Inflammatory macrophage (primary cell): Measurements from ENCODE around the gene SGTB.

Source experiments
- DNase-seq, 2 donors: peaks; one replicate each; pipeline ENCODE4 v3.0.0-alpha.2; 2020 to 2022

The SGTB gene

DNA sequence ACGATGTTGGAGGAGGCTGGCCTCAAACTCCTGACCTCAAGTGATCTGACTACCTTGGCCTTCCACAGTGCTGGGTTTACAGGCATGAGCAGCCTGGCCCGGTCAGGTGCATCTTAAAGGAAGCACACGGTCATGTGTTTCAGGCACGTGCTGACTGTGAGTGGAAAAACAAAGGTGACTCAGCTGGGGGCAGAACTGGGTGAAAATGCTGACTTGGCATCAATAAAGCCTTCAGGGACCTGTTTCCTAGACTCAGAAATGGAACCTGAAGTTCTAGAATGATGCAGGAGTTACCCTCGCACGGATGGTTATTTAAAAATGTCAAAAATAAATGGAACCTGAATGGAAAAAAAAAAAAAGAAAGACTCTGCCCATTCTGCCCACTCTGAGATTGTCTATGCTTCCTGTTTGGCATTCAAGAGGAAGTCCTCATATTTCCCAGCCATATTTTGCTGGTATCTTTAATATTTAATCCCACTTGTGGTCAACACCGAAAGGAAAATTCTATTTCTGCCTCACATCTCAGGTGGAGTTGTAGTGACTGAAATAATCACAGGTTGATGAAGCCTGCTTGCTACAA is 12.4 kb upstream of the SGTB start:
- DNase-seq: peak; percentile 32 to 35

DNA sequence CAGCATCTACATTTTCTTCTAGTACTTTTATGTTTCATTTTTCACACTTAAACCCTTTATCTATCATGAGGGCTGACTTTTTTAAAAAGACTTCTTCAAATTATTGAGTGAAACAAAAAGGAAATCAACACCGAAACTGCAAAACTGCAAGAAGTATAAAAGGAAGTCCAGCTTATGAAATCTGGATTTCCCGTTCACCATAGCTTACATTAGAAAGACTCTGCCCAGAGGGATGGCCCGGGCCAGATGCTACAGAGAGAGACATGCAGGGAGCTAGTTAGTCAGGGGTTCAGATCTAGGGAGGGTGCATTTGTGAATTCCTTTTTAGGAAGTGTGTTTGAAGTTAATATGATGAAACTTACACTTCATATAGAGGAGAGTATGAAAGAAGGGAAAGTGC is 10.1 kb upstream of the SGTB start:
- DNase-seq: peak; percentile 73 to 85

DNA sequence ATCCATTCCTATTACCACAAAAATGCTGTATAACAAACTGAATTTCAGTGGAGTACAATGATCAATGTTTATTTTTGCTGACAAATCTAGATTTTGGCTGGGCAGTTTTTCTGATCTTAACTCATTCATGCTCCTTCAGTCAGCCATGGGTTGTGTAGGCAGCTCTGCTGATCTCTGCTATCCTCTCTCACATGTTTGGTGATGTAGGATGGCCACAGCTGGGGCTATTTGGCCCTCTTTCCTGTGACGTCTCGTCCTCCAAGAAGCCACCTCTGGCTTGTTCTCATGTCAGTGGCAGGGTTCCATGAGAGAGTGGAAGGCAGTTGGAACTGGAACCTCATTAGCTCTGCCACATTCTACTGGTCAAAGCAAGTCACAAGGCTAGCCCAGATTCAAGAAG is 9.0 kb upstream of the SGTB start:
- DNase-seq: no peak

GRCh38 chr5:65728218-65728617 is 6.3 kb upstream of the SGTB start:
- no peak for DNase-seq

DNA sequence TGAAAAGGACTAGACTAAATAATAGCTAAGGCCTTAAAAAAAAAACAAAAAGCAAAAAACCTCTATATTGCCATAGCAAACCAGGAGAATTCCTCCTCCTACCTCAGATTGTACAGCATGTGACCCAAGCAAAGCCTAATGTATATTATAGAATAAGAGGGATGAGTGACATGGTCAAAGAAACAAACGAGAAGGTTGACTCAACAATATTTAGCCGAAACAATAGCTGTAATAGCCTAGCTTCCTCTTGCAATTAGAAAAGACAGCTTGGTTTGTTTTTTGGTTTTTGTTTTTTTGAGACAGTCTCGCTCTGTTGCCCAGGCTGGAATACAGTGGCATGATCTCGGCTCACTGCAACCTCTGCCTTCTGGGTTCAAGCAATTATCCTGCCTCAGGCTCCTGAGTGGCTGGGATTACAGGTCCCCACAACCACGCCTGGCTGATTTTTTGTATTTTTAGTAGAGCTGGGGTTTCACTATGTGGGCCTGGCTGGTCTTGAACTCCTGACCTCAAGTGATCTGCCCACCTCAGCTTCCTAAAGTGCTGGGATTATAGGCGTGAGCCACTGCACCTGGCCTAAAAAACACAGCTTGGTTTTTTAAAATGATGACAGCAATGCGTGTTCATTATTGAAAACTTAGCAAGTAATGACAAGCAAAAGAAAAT is 5.7 kb upstream of the SGTB start:
- peak in 1 of 2 donors; percentile 6 for DNase-seq

DNA sequence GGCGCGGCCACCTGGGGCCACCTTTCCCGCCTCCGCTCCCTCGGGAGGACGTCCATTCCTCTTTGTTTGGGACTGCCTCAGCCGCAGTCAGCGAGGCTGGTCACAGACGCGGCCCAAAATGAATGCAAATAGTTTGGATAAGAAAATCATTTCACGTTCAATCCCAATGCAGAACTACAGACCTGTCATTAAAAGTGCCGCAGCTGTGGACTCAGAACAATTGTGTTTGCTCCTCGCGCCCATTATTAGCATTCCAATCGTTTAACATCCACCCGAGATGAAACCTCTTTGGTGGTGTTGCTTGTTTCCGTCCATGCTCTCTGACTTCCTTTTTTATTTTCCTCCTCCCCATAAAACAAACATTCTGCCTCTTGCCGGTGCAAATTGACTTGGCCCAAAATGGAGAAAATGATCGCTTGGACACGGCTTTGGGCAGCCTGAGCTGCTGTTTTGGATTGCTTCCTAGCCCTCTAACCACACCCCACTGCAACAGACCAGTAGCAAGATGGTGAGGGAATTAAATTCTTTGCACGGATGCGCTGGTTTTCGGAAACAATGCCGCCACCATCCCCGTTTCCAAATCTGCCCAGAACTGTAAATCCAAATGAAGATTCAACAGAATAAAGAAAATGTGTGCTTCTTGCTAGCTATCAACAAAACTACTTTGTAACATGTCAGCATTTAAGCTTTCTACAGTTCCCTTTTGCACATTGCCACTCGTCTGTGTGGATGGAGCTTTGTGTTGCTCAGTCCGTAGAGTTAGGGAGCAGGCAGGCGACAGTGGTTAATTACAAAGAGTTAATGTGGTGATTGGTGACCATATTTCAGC is 880 bp upstream of the SGTB start:
- peak; percentile 46 to 54 for DNase-seq

DNA sequence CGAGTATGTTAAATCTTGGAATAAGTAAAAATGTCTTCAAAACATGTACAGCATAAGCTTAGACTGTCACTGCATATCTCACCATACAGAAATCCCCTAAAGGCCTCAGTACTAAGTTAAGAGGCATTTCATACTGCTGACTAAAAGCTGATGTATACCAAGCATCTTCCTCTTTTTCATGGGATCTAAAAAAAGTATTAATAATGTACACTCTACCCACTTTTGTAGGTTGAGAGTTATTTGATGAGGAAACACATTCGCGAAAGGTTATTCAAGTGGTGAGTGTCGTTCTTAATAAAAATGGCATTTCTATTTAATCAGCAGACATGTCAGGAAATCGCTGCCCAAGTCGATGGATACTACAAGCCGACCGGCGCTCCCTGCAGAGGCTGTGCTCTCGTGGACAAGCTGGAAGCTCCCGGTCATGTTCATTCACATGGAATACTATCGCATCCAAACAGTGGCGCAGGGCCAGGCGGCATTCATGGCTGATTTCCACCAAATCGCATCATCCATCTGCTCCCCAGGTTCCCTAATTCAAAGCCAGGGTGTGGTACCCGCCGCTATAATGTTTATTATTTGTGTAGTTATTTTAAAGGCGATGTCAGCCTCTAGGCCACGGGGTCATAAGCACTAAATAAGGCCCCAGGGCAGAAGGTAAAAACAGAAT is 724 bp downstream of the SGTB start:
- peak; percentile 42 to 46 for DNase-seq

DNA sequence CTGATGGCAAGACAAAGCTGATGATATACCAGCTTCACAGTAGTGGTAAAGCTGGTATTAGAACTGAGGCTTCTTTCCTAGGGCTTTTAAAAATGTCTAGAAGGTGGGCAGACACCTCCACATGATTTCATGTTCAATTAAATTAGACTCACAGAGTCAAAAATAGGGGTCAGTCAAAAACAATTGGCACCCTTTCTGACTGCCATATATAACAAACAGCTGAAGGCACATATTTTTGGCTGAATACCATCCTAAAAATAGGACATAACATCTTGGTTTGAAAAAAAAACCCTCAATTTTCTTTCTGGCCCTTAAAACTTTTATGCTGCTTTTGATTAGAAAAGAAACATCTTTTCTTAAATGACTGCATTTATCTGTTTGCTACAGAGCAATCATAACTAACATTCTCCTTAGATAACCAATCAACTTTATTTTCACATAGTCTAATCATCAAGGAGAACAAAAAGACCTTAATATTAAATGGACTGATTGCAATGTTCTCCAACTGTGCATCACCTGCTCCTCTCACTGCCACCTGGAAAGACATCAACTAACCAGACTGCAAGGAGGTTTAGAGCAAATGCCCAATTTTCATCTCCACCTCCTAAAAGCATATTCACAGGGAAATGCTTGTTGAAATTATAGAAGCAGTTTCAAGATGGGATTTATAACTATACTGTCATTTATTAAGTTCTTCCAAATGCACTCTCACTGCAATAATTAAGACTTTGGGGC is 3.2 kb downstream of the SGTB start:
- DNase-seq: no peak

- peak; percentile 66 to 71 for DNase-seq
Measured at GRCh38 chr5:65708145-65708544, 13.8 kb downstream of the SGTB start.

DNA sequence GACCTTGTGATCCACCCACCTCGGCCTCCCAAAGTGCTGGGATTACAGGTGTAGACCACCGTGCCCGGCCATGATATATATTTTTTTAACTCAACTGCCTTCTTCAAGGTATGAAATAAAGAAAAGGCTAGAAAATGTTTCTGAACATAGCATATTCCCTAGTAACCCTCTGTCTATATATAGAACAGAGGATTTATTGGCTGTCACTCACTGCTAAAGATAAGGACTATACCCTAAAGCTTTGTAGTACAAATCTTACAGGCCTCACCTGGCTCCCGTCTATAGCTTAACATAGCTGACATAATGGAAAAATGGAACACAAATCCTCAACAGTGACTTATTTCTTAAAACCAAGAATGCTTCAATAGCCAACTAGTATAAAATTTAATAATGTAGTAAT is 14.2 kb downstream of the SGTB start:
- DNase-seq: no peak

GRCh38 chr5:65704621-65705239 is 17.2 kb downstream of the SGTB start:
- no peak for DNase-seq

DNA sequence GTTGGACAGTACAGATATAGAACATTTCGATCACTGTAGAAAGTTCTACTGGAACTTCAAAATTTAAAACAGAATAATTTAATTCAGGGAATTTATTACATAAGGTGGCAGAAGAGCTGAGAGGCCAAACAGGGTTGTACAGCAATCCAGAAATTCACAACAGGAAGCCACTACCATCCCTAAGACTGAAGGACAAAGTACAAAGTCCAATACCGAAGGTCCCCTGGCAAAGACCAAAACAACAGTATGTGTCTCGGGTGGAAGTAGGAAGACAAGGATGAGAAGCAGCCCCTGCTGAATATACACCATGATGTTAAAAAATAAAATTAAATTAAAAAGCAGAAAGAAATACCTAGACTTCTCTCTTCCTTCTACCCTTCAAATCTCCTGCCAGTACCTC is 19.9 kb downstream of the SGTB start:
- no peak for DNase-seq

GRCh38 chr5:65699338-65699737 is 22.6 kb downstream of the SGTB start:
- no peak for DNase-seq

GRCh38 chr5:65696892-65697291 is 25.0 kb downstream of the SGTB start:
- DNase-seq: no peak

DNA sequence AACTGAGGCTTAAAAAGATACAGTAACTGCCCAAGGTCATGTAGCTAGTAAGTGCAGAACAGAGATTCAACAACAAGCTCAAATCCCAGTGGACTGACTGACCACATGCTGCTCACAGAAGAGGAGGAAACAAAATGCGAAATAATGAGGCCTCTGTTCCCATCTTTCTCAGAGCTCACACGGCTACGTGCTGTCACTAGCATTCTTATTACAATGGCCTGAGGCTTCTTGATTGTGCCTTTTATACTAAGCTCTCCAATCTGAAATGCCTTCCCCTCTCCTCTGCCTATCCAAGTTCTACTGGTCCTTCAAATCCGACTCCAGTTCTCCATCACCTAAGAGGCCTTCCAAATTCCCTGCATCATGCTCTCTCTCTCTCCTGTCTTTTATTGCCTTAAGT is 26.0 kb downstream of the SGTB start:
- DNase-seq: no peak

GRCh38 chr5:65695162-65695755 is 26.6 kb downstream of the SGTB start:
- no peak for DNase-seq

DNA sequence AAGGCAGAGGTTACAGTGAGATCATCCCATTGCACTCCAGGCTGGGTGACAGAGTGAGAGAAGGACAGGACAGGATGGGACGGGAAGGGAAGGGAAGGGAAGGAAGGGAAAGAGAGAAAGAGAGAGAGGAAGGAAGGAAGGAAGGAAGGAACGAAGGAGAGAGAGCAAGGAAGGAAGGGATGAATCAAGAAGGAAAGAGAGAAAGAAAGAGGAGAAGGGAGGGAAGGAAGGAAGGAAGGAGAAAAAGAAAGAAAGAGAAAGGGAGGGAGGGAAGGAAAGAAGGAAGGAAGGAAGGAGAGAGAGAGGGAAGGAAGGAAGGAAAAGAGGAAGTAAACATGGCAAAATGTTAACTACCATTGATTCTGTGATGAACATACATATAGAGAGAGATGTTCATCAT is 28.8 kb downstream of the SGTB start:
- no peak for DNase-seq

DNA sequence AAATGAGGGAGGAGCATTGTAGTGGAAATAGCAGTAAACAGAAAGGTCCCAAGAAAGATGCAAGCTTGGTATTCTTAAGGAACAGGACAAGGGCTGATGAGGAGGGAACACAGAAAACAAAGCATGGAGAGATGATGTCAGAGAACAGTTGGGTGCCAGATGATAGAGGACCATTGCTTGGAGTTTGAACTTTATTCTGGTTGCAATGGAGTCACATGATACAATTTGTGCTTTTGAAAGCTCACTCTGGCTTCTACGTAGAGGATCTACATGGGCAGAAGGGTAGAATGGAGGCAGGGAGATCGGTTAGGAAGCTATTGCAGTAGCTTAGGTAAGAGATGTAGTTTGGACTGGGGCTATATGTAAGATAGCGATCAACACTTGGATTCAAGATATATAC is 39.8 kb downstream of the SGTB start:
- DNase-seq: no peak

GRCh38 chr5:65676056-65676455 is 45.9 kb downstream of the SGTB start:
- DNase-seq: peak; percentile 54 to 74

DNA sequence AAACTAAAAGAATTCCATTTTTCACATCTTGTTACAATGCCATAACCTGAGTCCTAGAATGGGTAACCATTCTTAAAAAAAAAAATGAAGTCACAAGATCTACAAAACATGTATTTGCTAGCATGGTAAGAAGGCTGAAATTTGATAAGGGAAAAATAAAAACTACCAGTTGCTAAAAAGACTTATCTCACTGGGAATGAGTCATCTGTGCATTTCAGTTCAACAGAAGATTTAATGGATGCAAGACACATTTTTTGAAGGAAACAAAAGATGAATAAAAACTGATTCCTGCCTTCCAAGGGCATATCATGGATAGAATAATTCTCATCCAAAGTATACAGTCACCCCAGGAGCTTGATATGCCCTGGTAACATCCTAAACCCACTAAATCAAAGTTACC is 47.2 kb downstream of the SGTB start:
- DNase-seq: no peak

- DNase-seq: peak; percentile 57 to 64
Measured at GRCh38 chr5:65672796-65673195, 49.1 kb downstream of the SGTB start.

GRCh38 chr5:65668696-65669095 is 53.2 kb downstream of the SGTB start:
- DNase-seq: peak; percentile 19 to 40
